Measurements from ENCODE around the gene DIS3L2.
A peak's percentile ranks its signal among the peaks of the same experiment; 100 is the strongest.

GRCh38 chr2:232325324-232326273 is 364.1 kb downstream of the DIS3L2 start:
- TF ChIP-seq CTCF (IDR thresholded peaks at IDR 0.05) (peak; percentile 42 to 57 (median 50)), POLR2A (IDR thresholded peaks at IDR 0.05) (no peak)

Data from uterus (tissue), 2 donors.